Fibroblast of mammary gland (primary cell): ENCODE data around the gene KPNA6.

ENCODE experiments used
- DNase-seq: peaks from one replicate; pipeline ENCODE4 v3.0.0-alpha.2; 2010; ENCODE audit warnings: low read depth
- H3K4me3 ChIP-seq: 2 replicates; pipeline ENCODE4 v1.5.1; 2011; ENCODE audit warnings: low read depth, mild to moderate bottlenecking, low read length, moderate library complexity; ENCODE audit not compliant: control insufficient read depth
- TF ChIP-seq, protein P1 (sequence below): conservative IDR thresholded peaks from 2 replicates; pipeline ENCODE4 v1.5.1; 2011; ENCODE audit warnings: low read depth, low read length, inconsistent platforms; ENCODE audit not compliant: control insufficient read depth, insufficient read depth

KPNA6 gene

DNA sequence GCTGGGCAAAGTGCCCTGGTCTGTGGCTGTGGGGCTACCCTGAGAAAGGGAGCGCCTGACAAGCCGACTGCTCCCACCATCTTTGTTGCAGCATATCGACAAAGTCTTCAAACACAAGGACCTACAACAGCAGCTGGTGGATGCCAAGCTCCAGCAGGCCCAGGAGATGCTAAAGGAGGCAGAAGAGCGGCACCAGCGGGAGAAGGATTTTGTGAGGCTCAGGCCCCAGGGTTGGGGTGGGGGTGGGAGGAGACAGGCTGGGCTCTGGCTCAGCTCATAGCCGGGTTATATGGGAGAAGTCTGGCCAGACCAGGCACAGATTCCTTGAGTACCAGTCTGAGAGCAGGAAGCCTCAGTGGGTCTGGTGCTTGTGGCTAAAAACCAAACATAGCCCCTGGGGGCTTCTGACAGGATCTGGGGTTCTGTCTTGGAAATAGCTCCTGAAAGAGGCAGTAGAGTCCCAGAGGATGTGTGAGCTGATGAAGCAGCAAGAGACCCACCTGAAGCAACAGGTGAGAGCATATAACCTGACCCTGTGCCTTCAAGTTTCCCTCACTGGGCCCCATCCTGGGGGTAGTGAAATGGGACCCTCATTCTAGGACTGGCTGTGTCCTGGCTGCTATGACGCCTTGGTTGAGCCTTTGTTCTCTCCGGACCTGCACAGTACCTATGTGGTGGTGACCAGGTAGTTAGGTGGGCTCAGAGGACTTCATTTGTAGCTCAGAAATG lies 84.5 kb downstream of the KPNA6 start:
- no peak for DNase-seq
- TF ChIP-seq, protein P1, sequence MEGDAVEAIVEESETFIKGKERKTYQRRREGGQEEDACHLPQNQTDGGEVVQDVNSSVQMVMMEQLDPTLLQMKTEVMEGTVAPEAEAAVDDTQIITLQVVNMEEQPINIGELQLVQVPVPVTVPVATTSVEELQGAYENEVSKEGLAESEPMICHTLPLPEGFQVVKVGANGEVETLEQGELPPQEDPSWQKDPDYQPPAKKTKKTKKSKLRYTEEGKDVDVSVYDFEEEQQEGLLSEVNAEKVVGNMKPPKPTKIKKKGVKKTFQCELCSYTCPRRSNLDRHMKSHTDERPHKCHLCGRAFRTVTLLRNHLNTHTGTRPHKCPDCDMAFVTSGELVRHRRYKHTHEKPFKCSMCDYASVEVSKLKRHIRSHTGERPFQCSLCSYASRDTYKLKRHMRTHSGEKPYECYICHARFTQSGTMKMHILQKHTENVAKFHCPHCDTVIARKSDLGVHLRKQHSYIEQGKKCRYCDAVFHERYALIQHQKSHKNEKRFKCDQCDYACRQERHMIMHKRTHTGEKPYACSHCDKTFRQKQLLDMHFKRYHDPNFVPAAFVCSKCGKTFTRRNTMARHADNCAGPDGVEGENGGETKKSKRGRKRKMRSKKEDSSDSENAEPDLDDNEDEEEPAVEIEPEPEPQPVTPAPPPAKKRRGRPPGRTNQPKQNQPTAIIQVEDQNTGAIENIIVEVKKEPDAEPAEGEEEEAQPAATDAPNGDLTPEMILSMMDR: no peak
- no peak overlapping the region for H3K4me3 ChIP-seq

DNA sequence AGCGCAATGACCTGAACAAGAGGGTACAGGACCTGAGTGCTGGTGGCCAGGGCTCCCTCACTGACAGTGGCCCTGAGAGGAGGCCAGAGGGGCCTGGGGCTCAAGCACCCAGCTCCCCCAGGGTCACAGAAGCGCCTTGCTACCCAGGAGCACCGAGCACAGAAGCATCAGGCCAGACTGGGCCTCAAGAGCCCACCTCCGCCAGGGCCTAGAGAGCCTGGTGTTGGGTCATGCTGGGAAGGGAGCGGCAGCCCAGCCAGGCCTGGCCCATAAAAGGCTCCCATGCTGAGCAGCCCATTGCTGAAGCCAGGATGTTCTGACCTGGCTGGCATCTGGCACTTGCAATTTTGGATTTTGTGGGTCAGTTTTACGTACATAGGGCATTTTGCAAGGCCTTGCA lies 87.1 kb downstream of the KPNA6 start:
- TF ChIP-seq, protein P1: no peak
- H3K4me3 ChIP-seq: no peak overlapping the region
- no peak for DNase-seq

DNA sequence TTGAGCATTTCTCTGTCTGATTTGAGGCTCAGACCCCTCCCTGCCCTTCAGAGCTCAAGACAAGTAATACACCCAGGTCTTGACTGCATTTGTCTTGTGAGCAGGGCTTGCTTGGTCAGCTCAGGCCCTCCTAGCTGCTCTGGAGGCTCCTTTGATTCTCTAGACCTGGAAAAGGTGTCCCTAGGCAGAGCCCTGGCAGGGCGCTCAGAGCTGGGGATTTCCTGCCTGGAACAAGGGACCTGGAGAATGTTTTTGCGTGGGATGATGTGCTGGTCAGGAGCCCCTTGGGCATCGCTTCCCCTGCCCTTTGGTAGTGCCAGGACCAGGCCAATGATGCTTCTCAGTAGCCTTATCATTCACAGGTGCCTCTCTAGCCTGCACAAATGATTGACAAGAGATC lies 87.7 kb downstream of the KPNA6 start:
- no peak for DNase-seq
- TF ChIP-seq, protein P1: no peak
- H3K4me3 ChIP-seq: no peak overlapping the region

DNA sequence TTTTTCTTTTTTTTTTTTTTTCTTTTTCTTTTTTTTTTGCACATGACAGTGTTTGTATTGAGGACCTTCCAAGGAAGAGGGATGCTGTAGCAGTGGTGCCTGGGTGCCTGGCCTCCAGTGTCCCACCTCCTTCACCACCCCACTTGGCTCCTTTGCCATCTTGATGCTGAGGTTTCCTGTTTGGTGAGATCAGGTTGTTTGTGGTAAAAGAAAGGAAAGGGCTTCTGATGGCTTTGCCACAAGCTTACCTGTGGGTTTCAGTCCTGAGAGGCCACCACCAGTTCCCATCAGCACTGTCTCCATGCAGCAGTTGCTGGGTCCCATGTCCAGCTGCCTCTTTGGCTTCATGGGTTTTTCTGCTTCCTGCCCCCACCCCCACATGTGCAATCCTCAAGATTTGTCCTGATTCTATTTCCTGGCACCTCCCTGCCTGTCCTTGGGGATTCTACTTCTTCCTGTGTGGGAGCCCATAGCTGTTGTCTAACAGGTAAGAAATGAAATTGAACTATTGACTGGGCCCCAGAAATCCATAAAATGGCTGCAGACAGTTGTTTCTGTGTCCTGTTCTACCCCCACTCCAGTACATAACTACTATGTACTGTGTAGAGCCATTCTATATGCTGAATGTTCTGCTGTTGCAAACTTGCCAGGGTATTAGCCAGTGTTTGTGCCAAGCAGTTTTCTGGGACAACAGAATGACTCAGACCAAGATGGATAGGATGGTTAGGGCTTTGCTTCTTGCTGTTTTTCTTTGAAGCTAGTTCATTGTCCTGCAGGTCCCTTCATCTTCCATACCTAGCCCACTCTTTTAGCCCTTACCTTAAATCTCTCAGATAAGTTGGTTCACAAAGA lies 88.3 kb downstream of the KPNA6 start:
- no peak overlapping the region for H3K4me3 ChIP-seq
- peak; percentile 54 for DNase-seq
- TF ChIP-seq, protein P1: no peak

DNA sequence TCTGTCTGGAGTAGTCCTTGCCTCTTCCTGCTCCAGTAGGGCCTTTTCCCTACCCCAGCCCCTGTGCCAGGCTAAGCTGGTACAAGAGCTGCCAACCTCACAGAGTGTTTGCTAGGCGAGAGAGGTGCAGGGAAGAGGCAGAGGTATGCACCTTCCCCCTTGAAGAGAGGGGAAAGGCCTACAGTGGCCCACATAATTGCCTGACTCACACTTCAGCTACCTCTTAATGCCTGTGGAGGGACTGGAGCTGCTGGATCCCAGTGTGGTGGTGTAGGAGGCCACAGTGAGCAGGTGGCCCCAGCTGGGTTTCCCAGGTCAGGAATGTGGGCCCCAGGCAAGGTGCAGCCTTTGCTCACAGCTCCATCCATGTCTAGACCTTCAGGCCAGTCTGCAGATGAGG lies 89.2 kb downstream of the KPNA6 start:
- no peak for DNase-seq
- TF ChIP-seq, protein P1: no peak
- no peak overlapping the region for H3K4me3 ChIP-seq

DNA sequence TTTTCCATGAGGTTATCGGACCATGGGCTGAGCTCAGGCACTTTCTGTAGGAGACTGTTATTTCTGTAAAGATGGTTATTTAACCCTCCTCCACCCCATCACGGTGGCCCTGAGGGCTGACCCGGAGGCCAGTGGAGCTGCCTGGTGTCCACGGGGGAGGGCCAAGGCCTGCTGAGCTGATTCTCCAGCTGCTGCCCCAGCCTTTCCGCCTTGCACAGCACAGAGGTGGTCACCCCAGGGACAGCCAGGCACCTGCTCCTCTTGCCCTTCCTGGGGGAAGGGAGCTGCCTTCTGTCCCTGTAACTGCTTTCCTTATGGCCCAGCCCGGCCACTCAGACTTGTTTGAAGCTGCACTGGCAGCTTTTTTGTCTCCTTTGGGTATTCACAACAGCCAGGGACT lies 90.0 kb downstream of the KPNA6 start:
- TF ChIP-seq, protein P1: no peak
- no peak for DNase-seq
- H3K4me3 ChIP-seq: no peak overlapping the region
